HG03039 (cell line): ENCODE data around the gene SLAMF1.
"Not testable (repeated sequence)": the region's sequence is repeated elsewhere in the genome, so short reads cannot be mapped to it uniquely, and the experiment has no call there.

Experiments used
- ATAC-seq: cut with Tn5 transposase; IDR thresholded peaks from one replicate; pipeline ENCODE4 v1.9.1; 2021; ENCODE audit warnings: mild to moderate bottlenecking, moderate library complexity; ENCODE audit not compliant: unreplicated experiment

Gene SLAMF1

DNA sequence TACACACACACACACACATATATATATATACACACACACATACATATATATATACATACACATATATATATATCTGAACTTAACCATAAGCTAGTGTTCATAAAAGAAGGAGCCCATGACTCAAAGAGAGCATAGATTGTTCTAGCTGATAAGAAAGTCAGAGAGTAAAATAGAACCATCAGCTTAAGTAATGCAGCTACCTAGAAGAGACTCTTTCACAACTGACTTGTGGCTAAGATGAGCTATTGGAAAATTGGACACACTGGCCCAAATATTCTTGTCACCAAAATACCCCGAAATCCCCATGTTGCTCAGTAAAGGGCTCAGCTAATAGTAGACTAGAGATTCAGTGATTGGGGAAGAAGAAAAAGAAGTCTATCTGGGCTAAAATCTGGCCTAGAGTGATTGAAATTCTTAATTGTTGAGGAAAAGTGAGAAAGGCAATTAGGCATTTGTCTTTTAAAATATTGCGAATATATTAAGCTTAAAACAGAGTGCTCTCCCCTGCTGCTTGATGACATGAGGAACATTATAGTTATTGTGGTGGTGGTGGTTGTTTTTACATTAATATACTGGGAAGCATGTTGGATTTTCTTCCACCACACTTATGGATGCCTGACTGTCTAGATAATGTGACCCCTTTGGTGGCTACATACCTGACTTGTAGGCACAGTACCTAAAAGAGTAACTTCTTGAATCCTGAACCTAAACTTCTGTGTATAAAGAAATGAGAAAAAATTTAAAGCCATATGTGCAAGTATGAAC, 6.3 kb downstream of the SLAMF1 start:
- no peak for ATAC-seq

- no peak for ATAC-seq
Measured at GRCh38 chr1:160639652-160640051, 7.2 kb downstream of the SLAMF1 start.

GRCh38 chr1:160638926-160639325, 7.9 kb downstream of the SLAMF1 start:
- ATAC-seq: no peak

DNA sequence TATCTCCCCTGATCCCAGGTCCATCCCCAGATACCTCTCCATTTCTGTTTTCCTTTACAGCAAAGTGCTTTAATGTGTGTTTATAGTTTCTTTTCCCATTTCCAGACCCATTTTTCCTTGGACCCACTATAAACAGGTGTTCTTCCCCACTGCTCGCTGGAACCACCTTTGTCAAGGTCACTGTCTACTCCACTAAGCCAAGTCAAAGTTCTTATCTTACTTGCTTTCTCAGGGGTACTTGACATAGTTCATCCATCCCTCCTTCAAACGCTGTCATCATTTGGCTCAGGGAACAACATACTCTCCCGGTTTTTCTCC, 8.3 kb downstream of the SLAMF1 start:
- no peak for ATAC-seq

DNA sequence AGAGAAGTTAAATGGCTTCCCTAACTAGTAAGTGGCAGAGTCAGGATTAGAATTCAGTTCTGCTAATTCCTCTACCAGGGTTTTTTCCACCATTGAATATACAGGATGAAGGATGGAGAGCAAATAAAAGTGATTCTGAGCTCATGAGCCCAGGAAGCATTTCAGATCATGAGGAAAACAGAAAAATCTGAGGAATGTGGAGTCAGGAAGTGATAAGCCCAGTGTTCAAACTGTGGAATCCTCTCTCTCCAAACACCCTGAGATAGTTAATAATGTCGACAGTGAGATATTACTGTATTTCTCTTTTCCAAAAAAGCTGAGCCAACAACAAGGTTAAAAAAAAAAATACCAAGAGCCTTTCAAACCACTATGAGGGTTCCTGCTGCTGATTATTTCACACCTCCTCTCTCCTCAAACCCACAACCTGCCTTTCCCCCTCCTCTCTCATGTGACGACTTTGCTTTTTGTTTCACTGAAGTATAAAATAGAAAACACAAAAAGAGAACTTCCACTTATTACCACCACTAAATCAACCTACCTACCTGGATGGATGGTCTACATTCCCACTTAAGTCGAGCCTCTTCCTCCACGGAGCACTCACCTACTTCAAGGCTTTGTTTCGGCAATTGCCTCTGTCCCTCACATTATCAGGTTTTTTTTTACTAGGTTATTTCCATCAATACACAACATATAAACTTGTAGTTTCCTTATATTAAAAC, 8.9 kb downstream of the SLAMF1 start:
- ATAC-seq: no peak

DNA sequence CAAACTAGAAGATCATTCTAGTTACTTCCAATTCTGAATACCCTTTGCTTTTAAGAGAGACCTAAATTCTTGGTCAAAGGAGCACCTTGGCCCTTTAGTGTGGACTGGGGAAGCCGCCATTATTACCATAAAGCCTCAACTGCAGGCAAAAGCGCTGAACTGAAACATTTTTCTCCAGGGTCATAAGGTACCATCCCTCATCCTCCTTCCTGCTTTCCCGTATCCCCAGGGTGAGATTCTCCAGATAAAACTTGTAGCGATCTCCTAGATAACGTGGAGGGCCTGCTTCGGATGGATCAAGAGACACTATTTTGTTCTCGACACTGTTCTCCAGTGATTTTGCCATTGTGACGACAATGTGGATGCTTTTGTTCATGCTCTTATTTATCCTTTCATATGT, 9.8 kb downstream of the SLAMF1 start:
- ATAC-seq: no peak

GRCh38 chr1:160636547-160636946, 10.3 kb downstream of the SLAMF1 start:
- ATAC-seq: no peak

- no peak for ATAC-seq
Measured at GRCh38 chr1:160636076-160636475, 10.8 kb downstream of the SLAMF1 start.

GRCh38 chr1:160634543-160635491, 12.0 kb downstream of the SLAMF1 start:
- no peak for ATAC-seq

- no peak for ATAC-seq
Measured at GRCh38 chr1:160633330-160633903, 13.4 kb downstream of the SLAMF1 start.

GRCh38 chr1:160631983-160632625, 14.7 kb downstream of the SLAMF1 start:
- no peak for ATAC-seq

DNA sequence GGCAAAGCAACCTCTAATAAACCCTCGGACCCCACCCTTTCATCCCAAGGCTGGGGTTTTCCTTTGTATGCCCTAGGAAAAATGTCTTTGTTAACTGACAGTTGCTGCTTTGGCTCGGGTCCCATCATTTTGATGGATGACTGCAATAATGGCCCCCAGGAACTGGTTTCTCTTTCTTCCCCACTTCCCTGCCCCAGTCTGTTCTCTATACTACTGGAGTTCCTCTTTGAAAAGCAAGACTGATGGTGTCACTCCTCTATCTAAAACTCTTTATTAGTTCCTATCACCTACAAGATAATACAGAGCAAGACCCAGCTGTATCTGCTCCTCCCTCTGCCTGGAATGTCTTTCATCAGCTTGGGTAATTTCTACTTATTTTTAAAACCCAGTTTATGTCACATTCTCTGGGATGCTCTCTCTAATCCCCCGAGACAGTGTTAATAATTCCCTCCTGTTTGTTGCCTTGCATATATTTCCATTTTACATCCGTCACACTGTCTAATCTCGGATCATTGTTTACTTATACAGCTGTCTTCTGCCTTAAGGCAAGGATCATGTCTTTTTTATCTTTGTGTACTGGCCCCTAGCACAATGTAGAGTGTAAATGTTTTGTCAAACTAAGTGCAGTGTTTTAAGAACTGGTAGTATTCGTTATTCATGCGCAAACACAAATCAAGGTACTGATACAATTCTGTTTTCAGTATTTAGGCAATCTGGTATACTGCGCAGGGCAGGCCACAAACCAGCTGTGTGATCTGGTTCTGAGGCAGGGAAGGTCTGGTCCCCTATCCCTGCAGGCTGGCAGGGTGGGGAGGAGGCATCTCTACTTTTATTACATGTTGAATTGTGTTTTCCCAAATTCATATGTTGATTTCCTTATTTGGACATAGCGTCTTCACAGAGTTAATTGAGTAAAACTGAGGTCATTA, 16.1 kb downstream of the SLAMF1 start:
- ATAC-seq: no peak

GRCh38 chr1:160629286-160630210, 17.3 kb downstream of the SLAMF1 start:
- ATAC-seq: no peak

DNA sequence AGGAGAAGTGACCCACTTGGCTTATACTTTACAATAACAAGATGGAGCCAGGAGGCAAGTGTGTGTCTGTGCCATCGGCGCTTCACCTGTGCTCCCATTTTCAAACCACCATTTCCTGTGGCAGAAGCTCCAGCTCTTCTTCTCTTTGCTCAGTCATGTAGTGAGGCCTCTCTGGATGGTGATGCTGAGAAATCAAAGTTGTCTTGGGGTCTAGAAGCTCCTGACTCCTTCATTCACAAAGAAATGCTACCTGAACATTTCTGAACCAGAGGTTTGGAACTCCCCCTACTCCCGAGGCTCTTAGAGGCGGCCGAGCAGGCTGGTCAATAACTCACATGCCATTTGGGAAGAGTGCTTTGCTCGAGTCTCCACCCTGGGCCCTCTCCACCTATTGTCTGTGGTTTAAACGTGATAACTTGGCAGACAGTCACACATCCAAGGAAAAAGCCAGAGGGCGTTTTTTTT, 18.0 kb downstream of the SLAMF1 start:
- no peak for ATAC-seq

DNA sequence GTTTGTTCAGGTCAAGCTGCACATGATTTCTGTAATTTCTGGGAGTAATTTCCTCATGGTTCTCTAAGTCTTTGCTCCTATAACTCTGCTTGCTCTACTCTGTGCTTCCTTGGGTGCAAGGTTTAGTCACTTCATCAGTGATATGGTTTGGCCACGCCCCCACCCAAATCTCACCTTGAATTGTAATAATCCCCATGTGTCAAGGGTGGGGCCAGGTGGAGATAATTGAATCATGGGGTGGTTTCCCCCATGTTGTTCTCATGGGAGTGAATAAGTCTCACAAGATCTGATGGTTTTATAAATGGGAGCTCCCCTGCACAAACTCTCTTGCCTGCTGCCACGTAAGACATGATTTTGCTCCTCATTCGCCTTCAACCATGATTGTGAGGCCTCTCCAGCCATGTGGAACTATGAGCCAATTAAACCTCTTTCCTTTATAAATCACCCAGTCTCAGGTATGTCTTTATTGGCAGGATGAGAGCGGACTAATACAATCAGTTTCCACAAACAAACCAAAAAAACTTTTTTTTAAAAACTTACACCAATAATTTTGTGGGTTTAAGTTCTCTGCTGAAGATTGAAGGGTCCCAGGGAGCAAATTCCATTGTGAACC, 19.1 kb downstream of the SLAMF1 start:
- not testable (repeated sequence) for ATAC-seq

- no peak for ATAC-seq
Measured at GRCh38 chr1:160626509-160627342, 20.1 kb downstream of the SLAMF1 start.
